Kidney (tissue), 14 donors: ENCODE measurements around the gene CA10. TPM values are rescaled to one million over a fixed set of nuclear protein-coding genes. Genes with fewer than 3 reads are reported as not detected.

ENCODE experiments used
- DNase-seq, 5 donors: peaks; one replicate each; pipeline ENCODE4 v3.0.0-alpha.2; 2013 to 2020
- FAIRE-seq: peaks from 2 replicates; lab custom pipeline; 2012; peaks lifted over from hg19 to GRCh38; lab: Jason Lieb, UNC
- H3K27ac ChIP-seq, 2 donors: one replicate each; pipeline ENCODE4 v1.7.0; 2013; ENCODE audit warnings: low read depth in 2 of 2, low read length in 2 of 2, inconsistent platforms in 1 of 2
- H3K27me3 ChIP-seq: one replicate; pipeline ENCODE4 v1.7.1; 2013; ENCODE audit warnings: low read length, inconsistent platforms; ENCODE audit not compliant: control insufficient read depth, insufficient read depth
- H3K36me3 ChIP-seq, 3 donors: one replicate each; pipeline versions ENCODE4 v1.7.0 to v1.7.1; 2013; ENCODE audit warnings: low read length in 3 of 3, control low read depth in 1 of 3, inconsistent platforms in 1 of 3; ENCODE audit not compliant: insufficient read depth in 3 of 3, control insufficient read depth in 2 of 3
- H3K4me1 ChIP-seq, 3 donors: one replicate each; pipeline versions ENCODE4 v1.7.0 to v1.7.1; 2013; ENCODE audit warnings: low read length in 3 of 3, inconsistent platforms in 1 of 3, low read depth in 1 of 3; ENCODE audit not compliant: control insufficient read depth in 2 of 3, insufficient read depth in 2 of 3
- H3K4me3 ChIP-seq, 3 donors: one replicate each; pipeline versions ENCODE4 v1.7.0 to v1.8.1; 2013; ENCODE audit warnings: low read length in 3 of 3, control low read depth in 1 of 3, inconsistent platforms in 1 of 3
- H3K9ac ChIP-seq, 3 donors: one replicate each; pipeline versions ENCODE4 v1.7.0 to v1.7.1; 2013; ENCODE audit warnings: low read length in 3 of 3, control low read depth in 1 of 3, inconsistent platforms in 1 of 3
- H3K9me3 ChIP-seq, 3 donors: one replicate each; pipeline versions ENCODE4 v1.7.0 to v1.7.1; 2013; ENCODE audit warnings: low read length in 3 of 3, control low read depth in 1 of 3, inconsistent platforms in 1 of 3; ENCODE audit not compliant: control insufficient read depth in 2 of 3, insufficient read depth in 1 of 3
- CTCF ChIP-seq: IDR thresholded peaks from 3 replicates; pipeline ENCODE4 v1.5.1; 2012; ENCODE audit warnings: mild to moderate bottlenecking, moderate library complexity, borderline replicate concordance; ENCODE audit not compliant: insufficient read depth; ENCODE audit errors: extremely low read depth
- intact Hi-C: fragments of 100-400 bp; cut with DNase I; formaldehyde crosslinking; loops from one replicate; pipeline ENCODE4 v1.11.1; 2022
- polyA plus RNA-seq: library from polyadenylated mRNA; stranded (reverse); fragments of 350-450 nt; fragmentation: Illumina TruSeq; extraction: RNeasy Lipid Tissue Mini Kit (QIAGEN cat#74804); gene quantifications from one replicate; pipeline ENCODE4 v1.2.3, GENCODE V29; 2014; ENCODE audit warnings: low read depth, low replicate concordance; ENCODE audit not compliant: insufficient read depth
- total RNA-seq: library from RNA; stranded (reverse); fragmentation: NEBNext Ultra II Directional; extraction: Animal tissue kit (Norgen Biotek cat#: 25700); gene quantifications from one replicate; pipeline ENCODE4 v1.2.1, GENCODE V29; 2021
- donor health status: control.
- donor health status: control.
- donor health status: control.
- donor health status: control.
- donor health status: control.
- donor health status: DM: yes; HTN: yes; CAD: no.
- donor health status: Normal renal cell carcinoma (clear cell type).

The CA10 gene
- total and polyA plus RNA-seq, 2 donors from 2014 or later, result 3.7 to 9.8 TPM

- Histone ChIP-seq H3K36me3 (no peaks in the 10 kb centered on the region), H3K9ac (no peak overlapping the region), H3K4me1 (no peaks in the 10 kb centered on the region), H3K27me3 (no peaks in the 10 kb centered on the region), H3K9me3 (no peaks in the 10 kb centered on the region), H3K4me3 (no peak overlapping the region), H3K27ac (no peak overlapping the region)
- no peak for TF ChIP-seq CTCF
- no peak for DNase-seq
- FAIRE-seq, result no peak
- intact Hi-C loops, result loop anchor here (10.0 kb wide), 1 partner anchor 344 kb away; no protein-coding TSS in a partner anchor
Measured at GRCh38 chr17:51761105-51761504, 397.4 kb downstream of the CA10 start.

- Histone ChIP-seq H3K36me3 (no peaks in the 10 kb centered on the region), H3K27me3 (no peaks in the 10 kb centered on the region), H3K9ac (no peak overlapping the region), H3K9me3 (no peaks in the 10 kb centered on the region), H3K4me3 (no peak overlapping the region), H3K4me1 (no peaks in the 10 kb centered on the region), H3K27ac (no peak overlapping the region)
- no peak for DNase-seq
- TF ChIP-seq CTCF, result no peak
- FAIRE-seq, result no peak
- intact Hi-C loops, result no loop called here
Measured at GRCh38 chr17:51759260-51759659, 399.3 kb downstream of the CA10 start.

- intact Hi-C loops, result no loop called here
- DNase-seq (no peak), FAIRE-seq (no peak)
- Histone ChIP-seq H3K27me3 (no peaks in the 10 kb centered on the region), H3K4me3 (no peak overlapping the region), H3K4me1 (no peaks in the 10 kb centered on the region), H3K9me3 (no peaks in the 10 kb centered on the region), H3K36me3 (no peaks in the 10 kb centered on the region), H3K9ac (no peak overlapping the region), H3K27ac (no peak overlapping the region)
- TF ChIP-seq CTCF, result no peak
Measured at GRCh38 chr17:51751072-51751471, 407.4 kb downstream of the CA10 start.
